Panc1 (cell line): ENCODE data around the gene CST5.

Source experiments
- CTCF ChIP-seq: fragments of 450-650 bp; IDR thresholded peaks from 2 replicates; pipeline ENCODE4 v1.5.1; 2017; ENCODE audit warnings: mild to moderate bottlenecking
- POLR2AphosphoS5 ChIP-seq: IDR thresholded peaks from 2 replicates; pipeline ENCODE4 v1.6.1; 2012; ENCODE audit warnings: mild to moderate bottlenecking, low read depth, low read length, moderate library complexity
- REST ChIP-seq, 2 experiments: IDR thresholded peaks; 2 replicates each; pipeline ENCODE4 v1.6.1; 2011 to 2012; ENCODE audit warnings: low read depth in 2 of 2, control low read depth in 1 of 2, low read length in 1 of 2, mild to moderate bottlenecking in 1 of 2, moderate library complexity in 1 of 2; ENCODE audit not compliant: insufficient read depth in 1 of 2
- TCF7L2 ChIP-seq: IDR thresholded peaks from 2 replicates; pipeline ENCODE4 v1.6.1; 2011; ENCODE audit warnings: mild to moderate bottlenecking, low read depth, low read length, inconsistent platforms

GRCh38 chr20:23884136-23884770, 4.7 kb upstream of the CST5 start:
- TF ChIP-seq CTCF (no peak), TCF7L2 (no peak), REST (IDR thresholded peaks at IDR 0.05; ENCODE audit: insufficient read depth in 1 of 2, low read depth in 2 of 2, low read length in 1 of 2) (no peak), POLR2AphosphoS5 (no peak)
